Vagina (tissue), 2 donors: Measurements from ENCODE around the gene KCTD10.

Experiments used
- POLR2A ChIP-seq, 2 donors: fragments of 450-650 bp; IDR thresholded peaks; one replicate each; pipeline ENCODE4 v1.6.1; 2017; ENCODE audit warnings: antibody characterized with exemption in 2 of 2, mild to moderate bottlenecking in 2 of 2, moderate library complexity in 2 of 2
- TF ChIP-seq, protein P1 (sequence below), 3 experiments: fragments of 450-650 bp in 2 of 3; fragments of 200-600 bp in 1 of 3; sonication (generic) in 1 of 3; IDR thresholded peaks; one replicate each; pipeline ENCODE4 v1.5.1; 2017 to 2019; ENCODE audit warnings: antibody characterized with exemption in 3 of 3, mild to moderate bottlenecking in 2 of 3, moderate library complexity in 2 of 3

DNA sequence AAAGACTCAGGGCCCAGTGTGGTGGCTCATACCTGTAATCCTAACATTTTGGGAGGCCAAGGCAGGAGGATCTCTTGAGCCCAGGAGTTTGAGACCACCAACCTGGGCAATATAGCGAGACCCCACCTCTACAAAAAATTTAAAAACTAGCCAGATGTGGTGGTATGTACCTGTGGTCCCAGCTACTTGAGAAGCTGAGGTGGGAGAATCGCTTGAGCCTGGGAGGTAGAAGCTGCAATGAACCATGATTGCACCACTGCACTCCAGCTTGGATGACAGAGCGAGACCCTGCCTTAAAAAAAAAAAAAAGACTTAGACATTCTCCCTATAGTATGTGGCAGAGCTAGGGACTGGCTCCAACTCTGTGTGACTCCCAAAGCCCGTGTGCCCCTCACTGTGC is 3.3 kb upstream of the KCTD10 start:
- TF ChIP-seq, protein P1, sequence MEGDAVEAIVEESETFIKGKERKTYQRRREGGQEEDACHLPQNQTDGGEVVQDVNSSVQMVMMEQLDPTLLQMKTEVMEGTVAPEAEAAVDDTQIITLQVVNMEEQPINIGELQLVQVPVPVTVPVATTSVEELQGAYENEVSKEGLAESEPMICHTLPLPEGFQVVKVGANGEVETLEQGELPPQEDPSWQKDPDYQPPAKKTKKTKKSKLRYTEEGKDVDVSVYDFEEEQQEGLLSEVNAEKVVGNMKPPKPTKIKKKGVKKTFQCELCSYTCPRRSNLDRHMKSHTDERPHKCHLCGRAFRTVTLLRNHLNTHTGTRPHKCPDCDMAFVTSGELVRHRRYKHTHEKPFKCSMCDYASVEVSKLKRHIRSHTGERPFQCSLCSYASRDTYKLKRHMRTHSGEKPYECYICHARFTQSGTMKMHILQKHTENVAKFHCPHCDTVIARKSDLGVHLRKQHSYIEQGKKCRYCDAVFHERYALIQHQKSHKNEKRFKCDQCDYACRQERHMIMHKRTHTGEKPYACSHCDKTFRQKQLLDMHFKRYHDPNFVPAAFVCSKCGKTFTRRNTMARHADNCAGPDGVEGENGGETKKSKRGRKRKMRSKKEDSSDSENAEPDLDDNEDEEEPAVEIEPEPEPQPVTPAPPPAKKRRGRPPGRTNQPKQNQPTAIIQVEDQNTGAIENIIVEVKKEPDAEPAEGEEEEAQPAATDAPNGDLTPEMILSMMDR (IDR thresholded peaks at IDR 0.05), result no peak
- TF ChIP-seq POLR2A (IDR thresholded peaks at IDR 0.05), result no peak
